HG03159 (cell line): ENCODE measurements around the gene CER1.

ENCODE experiments used
- ATAC-seq: cut with Tn5 transposase; IDR thresholded peaks from one replicate; pipeline ENCODE4 v1.9.1; 2021; ENCODE audit warnings: mild to moderate bottlenecking, moderate library complexity; ENCODE audit not compliant: unreplicated experiment

CER1 gene

DNA sequence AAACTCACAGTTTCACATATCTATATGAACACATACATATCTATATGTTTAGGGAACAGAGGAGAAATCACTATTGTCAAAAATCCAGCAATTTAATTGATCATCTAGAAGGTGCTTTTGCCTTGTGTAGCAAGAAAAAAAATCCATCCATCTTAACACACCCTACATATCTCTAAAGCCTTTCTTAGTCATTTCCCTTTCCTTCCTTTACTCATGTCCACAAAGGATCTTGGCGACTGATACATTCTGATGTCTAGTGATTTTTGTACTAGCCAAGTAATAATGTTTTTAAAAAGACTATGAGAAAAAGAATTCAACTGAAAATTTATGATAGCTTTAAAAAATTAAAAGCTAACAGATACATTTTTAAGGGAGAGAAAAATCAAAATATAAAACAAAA is 51.8 kb downstream of the CER1 start:
- no peak for ATAC-seq
